Peyer's patch (tissue), 4 donors: Measurements from ENCODE around the gene PCYOX1L. TPM values are rescaled to one million over a fixed set of nuclear protein-coding genes. Genes with fewer than 3 reads are reported as not detected.
A peak's percentile ranks its signal among the peaks of the same experiment; 100 is the strongest.

ENCODE experiments used
- DNase-seq, 3 donors: peaks; one replicate each; pipeline ENCODE4 v3.0.0-alpha.2; 2017 to 2019
- H3K27ac ChIP-seq, 4 donors: fragments of 200-600 bp; sonication (generic); one replicate each; pipeline ENCODE4 v1.5.1; 2016 to 2019
- H3K27me3 ChIP-seq, 2 donors: fragments of 200-600 bp; sonication (generic); one replicate each; pipeline ENCODE4 v1.5.1; 2019
- H3K36me3 ChIP-seq, 3 donors: fragments of 200-600 bp; sonication (generic); one replicate each; pipeline ENCODE4 v1.5.1; 2016 to 2019
- H3K4me1 ChIP-seq, 4 donors: fragments of 200-600 bp; sonication (generic); one replicate each; pipeline ENCODE4 v1.5.1; 2016 to 2019
- H3K4me3 ChIP-seq, 4 donors: fragments of 200-600 bp; sonication (generic); 1 replicate in 3 of 4; 2 replicates in 1 of 4; pipeline ENCODE4 v1.5.1; 2016 to 2019; ENCODE audit warnings: mild to moderate bottlenecking in 1 of 4
- H3K9me3 ChIP-seq, 4 donors: fragments of 200-600 bp; sonication (generic); one replicate each; pipeline ENCODE4 v1.5.1; 2016 to 2019; ENCODE audit warnings: mild to moderate bottlenecking in 1 of 4
- POLR2A ChIP-seq, 2 donors: fragments of 450-650 bp; IDR thresholded peaks; one replicate each; pipeline ENCODE4 v1.5.1; 2017; ENCODE audit warnings: antibody characterized with exemption in 2 of 2, mild to moderate bottlenecking in 2 of 2, moderate library complexity in 2 of 2
- total RNA-seq, 4 donors: library from RNA; depleted of rRNA; stranded (reverse); fragments of >200 nt; gene quantifications; one replicate each; pipeline ENCODE4 v1.1.0, GENCODE V29; 2016
- TF ChIP-seq, protein P1 (sequence below), 6 experiments: fragments of 450-650 bp in 4 of 6; fragments of 200-600 bp in 2 of 6; sonication (generic) in 1 of 6; IDR thresholded peaks; one replicate each; pipeline ENCODE4 v1.5.1; 2017 to 2019; ENCODE audit warnings: antibody characterized with exemption in 6 of 6, mild to moderate bottlenecking in 3 of 6, moderate library complexity in 1 of 6

The PCYOX1L gene
- total RNA-seq, 4 donors from 2014 or later: 5.2 to 12.4 (median 6.3) TPM

DNA sequence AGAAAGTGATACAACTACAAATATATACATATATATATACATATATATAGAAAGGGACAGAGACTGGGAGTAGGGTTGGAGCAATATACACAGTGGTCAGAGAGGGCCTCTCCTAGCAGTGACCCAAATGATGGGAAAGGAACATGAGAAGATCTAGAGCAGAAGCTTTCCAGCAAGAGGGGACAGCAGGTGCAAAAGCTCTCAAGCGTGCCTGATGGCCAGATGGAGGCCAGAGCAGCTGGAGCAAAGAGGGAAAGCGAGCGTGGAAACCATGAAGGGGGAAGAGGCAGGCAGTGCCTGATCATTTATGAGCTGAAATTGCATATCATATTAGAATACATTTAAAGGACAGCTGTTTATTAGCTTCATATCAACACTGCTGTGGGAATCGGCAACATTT is 20.1 kb upstream of the PCYOX1L start:
- H3K4me3 ChIP-seq: no peak overlapping the region
- H3K27me3 ChIP-seq: no peaks in the 10 kb centered on the region
- DNase-seq: no peak
- TF ChIP-seq, protein P1, sequence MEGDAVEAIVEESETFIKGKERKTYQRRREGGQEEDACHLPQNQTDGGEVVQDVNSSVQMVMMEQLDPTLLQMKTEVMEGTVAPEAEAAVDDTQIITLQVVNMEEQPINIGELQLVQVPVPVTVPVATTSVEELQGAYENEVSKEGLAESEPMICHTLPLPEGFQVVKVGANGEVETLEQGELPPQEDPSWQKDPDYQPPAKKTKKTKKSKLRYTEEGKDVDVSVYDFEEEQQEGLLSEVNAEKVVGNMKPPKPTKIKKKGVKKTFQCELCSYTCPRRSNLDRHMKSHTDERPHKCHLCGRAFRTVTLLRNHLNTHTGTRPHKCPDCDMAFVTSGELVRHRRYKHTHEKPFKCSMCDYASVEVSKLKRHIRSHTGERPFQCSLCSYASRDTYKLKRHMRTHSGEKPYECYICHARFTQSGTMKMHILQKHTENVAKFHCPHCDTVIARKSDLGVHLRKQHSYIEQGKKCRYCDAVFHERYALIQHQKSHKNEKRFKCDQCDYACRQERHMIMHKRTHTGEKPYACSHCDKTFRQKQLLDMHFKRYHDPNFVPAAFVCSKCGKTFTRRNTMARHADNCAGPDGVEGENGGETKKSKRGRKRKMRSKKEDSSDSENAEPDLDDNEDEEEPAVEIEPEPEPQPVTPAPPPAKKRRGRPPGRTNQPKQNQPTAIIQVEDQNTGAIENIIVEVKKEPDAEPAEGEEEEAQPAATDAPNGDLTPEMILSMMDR (IDR thresholded peaks at IDR 0.05): no peak
- TF ChIP-seq POLR2A (IDR thresholded peaks at IDR 0.05): no peak
- no peaks in the 10 kb centered on the region for H3K36me3 ChIP-seq
- no peaks in the 10 kb centered on the region for H3K4me1 ChIP-seq
- H3K9me3 ChIP-seq: no peaks in the 10 kb centered on the region
- H3K27ac ChIP-seq: no peak overlapping the region

DNA sequence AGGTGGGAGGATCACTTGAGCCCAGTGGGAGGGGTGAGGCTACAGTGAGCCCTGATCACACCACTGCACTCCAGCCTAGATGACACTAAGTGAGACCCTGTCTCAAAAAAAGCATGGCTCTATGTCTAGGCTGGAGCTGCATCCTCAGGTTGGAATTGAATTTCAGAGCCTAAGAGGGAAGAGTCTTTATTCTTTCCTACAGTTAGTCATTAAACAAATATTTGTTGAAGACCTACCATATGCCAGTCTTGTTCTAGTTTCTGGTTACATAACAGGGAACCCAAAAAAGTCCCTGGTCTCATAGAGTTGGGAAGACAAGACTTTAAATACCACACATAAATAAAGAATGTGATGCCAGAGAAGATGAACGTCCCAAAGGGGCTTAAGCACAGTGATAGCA is 19.5 kb upstream of the PCYOX1L start:
- Histone ChIP-seq H3K27ac (no peak overlapping the region), H3K9me3 (no peaks in the 10 kb centered on the region), H3K36me3 (no peaks in the 10 kb centered on the region), H3K4me3 (no peak overlapping the region), H3K4me1 (no peaks in the 10 kb centered on the region), H3K27me3 (no peaks in the 10 kb centered on the region)
- no peak for DNase-seq
- TF ChIP-seq, protein P1 (IDR thresholded peaks at IDR 0.05): no peak
- no peak for TF ChIP-seq POLR2A (IDR thresholded peaks at IDR 0.05)

DNA sequence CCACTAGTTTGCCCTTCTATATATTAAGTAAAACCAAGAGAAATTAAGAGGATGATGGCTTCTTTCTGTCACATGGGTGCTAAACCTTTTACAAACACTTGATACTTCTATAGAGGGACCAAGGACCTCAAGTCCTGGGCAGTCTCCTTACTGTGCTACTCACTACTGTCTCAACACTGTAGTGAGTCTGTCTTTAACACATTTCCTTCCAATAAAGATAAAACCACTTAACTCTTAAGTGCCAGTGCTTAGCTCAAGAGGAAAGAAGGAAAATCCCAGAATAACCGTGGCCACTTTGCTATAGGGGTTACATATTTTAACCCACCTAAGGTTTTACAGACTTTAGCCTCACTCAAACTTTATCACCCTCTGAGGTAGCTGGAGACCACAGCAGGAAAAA is 16.9 kb upstream of the PCYOX1L start:
- no peaks in the 10 kb centered on the region for H3K36me3 ChIP-seq
- TF ChIP-seq, protein P1 (IDR thresholded peaks at IDR 0.05): no peak
- no peak for TF ChIP-seq POLR2A (IDR thresholded peaks at IDR 0.05)
- H3K27ac ChIP-seq: no peak overlapping the region
- H3K4me1 ChIP-seq: peaks cover 0 to 7% (median under 1%) of the 10 kb centered on the region in 4 donors
- H3K9me3 ChIP-seq: no peaks in the 10 kb centered on the region
- H3K27me3 ChIP-seq: no peaks in the 10 kb centered on the region
- no peak overlapping the region for H3K4me3 ChIP-seq
- DNase-seq: no peak

DNA sequence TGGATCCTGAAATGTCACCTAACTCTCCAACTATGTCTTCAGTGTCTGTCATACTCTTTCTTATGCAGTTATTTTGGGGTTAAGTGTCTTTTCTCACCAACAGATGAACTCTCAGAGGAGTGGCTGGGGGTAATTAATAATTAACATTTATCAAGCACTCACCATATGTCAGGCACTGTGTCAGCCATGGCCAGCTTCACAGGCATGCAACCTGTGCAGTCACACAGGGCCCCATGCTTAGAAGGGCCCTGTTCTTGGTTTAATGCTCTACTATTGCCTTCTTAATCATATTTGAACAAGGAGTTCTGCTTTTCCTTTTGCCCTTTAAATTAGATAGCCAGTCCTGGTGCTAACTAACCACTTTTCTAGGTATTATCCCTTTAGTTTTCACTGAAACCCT is 16.0 kb upstream of the PCYOX1L start:
- no peaks in the 10 kb centered on the region for H3K27me3 ChIP-seq
- H3K4me1 ChIP-seq: peaks cover 0 to 13% (median 2%) of the 10 kb centered on the region in 4 donors
- no peaks in the 10 kb centered on the region for H3K9me3 ChIP-seq
- H3K36me3 ChIP-seq: no peaks in the 10 kb centered on the region
- TF ChIP-seq, protein P1 (IDR thresholded peaks at IDR 0.05): no peak
- no peak for TF ChIP-seq POLR2A (IDR thresholded peaks at IDR 0.05)
- no peak overlapping the region for H3K27ac ChIP-seq
- no peak for DNase-seq
- no peak overlapping the region for H3K4me3 ChIP-seq

DNA sequence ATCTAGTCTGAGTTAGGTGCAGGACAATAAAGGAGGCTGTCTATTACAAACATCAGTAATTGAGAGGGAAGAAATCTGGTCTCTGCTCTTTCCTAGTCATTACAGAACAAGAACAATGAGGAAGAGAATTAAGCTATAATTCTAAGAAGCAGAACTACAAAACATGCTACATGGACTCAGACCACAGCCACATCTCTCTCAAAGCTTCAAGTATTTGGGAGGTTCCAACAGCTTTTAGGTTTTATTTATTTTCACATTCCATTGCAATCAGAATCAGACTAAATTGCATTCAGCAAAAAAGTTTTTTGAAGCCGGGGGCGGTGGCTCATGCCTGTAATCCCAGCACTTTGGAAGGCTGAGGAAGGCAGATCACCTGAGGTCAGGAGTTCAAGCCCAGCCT is 13.7 kb upstream of the PCYOX1L start:
- H3K27me3 ChIP-seq: no peaks in the 10 kb centered on the region
- H3K4me1 ChIP-seq: peaks cover 0 to 21% (median 2%) of the 10 kb centered on the region in 4 donors
- no peaks in the 10 kb centered on the region for H3K9me3 ChIP-seq
- peaks cover 0 to 12% (median 0%) of the 10 kb centered on the region in 3 donors for H3K36me3 ChIP-seq
- H3K27ac ChIP-seq: peak overlapping the region in 1 of 4 donors; percentile 82
- no peak for DNase-seq
- no peak for TF ChIP-seq POLR2A (IDR thresholded peaks at IDR 0.05)
- TF ChIP-seq, protein P1 (IDR thresholded peaks at IDR 0.05): no peak
- H3K4me3 ChIP-seq: no peak overlapping the region
